Psoas muscle (tissue), 8 donors: ENCODE results near the gene UBE3B. TPM values are rescaled to one million over a fixed set of nuclear protein-coding genes. Genes with fewer than 3 reads are reported as not detected.

Experiments used
- ATAC-seq, 4 donors: fragments of 200-7000 bp; cut with Tn5 transposase; one replicate each; pipeline ENCODE4 v1.9.1; 2020; ENCODE audit warnings: moderate library complexity in 3 of 4, mild to moderate bottlenecking in 2 of 4
- DNase-seq, 2 donors: peaks; one replicate each; pipeline ENCODE4 v3.0.0-alpha.2; 2020
- H3K27ac ChIP-seq: fragments of 200-600 bp; one replicate; pipeline ENCODE4 v1.8.0; 2022
- H3K27me3 ChIP-seq, 3 donors: fragments of 200-600 bp in 1 of 3; one replicate each; pipeline versions ENCODE4 v1.6.1 to v1.8.0; 2013 to 2022; ENCODE audit warnings: low read length in 2 of 3, mild to moderate bottlenecking in 2 of 3, moderate library complexity in 1 of 3; ENCODE audit not compliant: insufficient read depth in 3 of 3
- H3K36me3 ChIP-seq, 2 donors: fragments of 200-600 bp in 1 of 2; one replicate each; pipeline versions ENCODE4 v1.6.1 to v1.8.0; 2013 to 2022; ENCODE audit warnings: low read depth in 1 of 2, mild to moderate bottlenecking in 1 of 2, moderate library complexity in 1 of 2; ENCODE audit not compliant: insufficient read depth in 1 of 2
- H3K4me1 ChIP-seq: fragments of 200-600 bp; one replicate; pipeline ENCODE4 v1.8.0; 2022
- H3K4me3 ChIP-seq: fragments of 200-600 bp; one replicate; pipeline ENCODE4 v1.8.0; 2022; ENCODE audit warnings: mild to moderate bottlenecking
- H3K9me3 ChIP-seq: fragments of 200-600 bp; one replicate; pipeline ENCODE4 v1.8.0; 2022
- CTCF ChIP-seq: fragments of 200-600 bp; IDR thresholded peaks from one replicate; pipeline ENCODE4 v1.8.0; 2022; ENCODE audit warnings: antibody characterized with exemption
- WGBS, 3 donors: extraction: QIAGEN DNeasy Blood & Tissue Kit; methylation state at CpG; one replicate each; pipeline versions ENCODE4 v1.1.6 to v1.1.7; 2013; 5-methylcytosine and 5-hydroxymethylcytosine counted together
- intact Hi-C, 2 donors: fragments of 100-400 bp; cut with DNase I; formaldehyde crosslinking; loops; one replicate each; pipeline versions ENCODE4 v1.11.0 to v1.14.2; 2022
- polyA plus RNA-seq, 3 donors: library from polyadenylated mRNA; stranded (reverse); fragments of 200-250 nt; gene quantifications; one replicate each; pipeline ENCODE4 v1.2.3, GENCODE V29; 2013
- total RNA-seq, 4 donors: library from RNA; stranded (reverse); fragmentation: NEBNext Ultra II Directional in 2 of 4; extraction: Animal tissue kit (Norgen Biotek cat#: 25700) in 2 of 4; gene quantifications; one replicate each; pipeline versions ENCODE4 v1.2.1 to v1.2.4, GENCODE V29; 2021 to 2023
- donor health status: healthy with polysubstance abuse.
- donor health status: DM: no; HTN: no; CAD: no; lungs with moderate emphysema.
- donor health status: Bipolar disorder and iron deficiency.
- donor health status: healthy.
- donor health status: DM: yes; HTN: yes; CAD: no.
- donor health status: DM: no; HTN: no; CAD: no.
- donor health status: DM: no; HTN: no; CAD: no.
- donor health status: DM: yes; HTN: yes; CAD: no.

UBE3B gene
- total and polyA plus RNA-seq, 7 donors: 13.5 to 50.8 (median 42.6) TPM

- intact Hi-C loops: loop anchor here in 1 of 2 donors (10.0 kb wide), 1 partner anchor 262 kb away; no protein-coding TSS in a partner anchor
- no peak for DNase-seq
Observed at GRCh38 chr12:109496306-109496705, 18.9 kb downstream of the UBE3B start.

GRCh38 chr12:109497675-109498074, 20.2 kb downstream of the UBE3B start:
- TF ChIP-seq CTCF: no peak
- intact Hi-C loops: loop anchor here in 1 of 2 donors (10.0 kb wide), 1 partner anchor 263 kb away; no protein-coding TSS in a partner anchor
- no peaks in the 10 kb centered on the region for H3K9me3 ChIP-seq
- no peak overlapping the region for H3K4me3 ChIP-seq
- no peaks in the 10 kb centered on the region for H3K4me1 ChIP-seq
- WGBS, 3 donors: 89 to 94% (median 91%) methylated on average over 7 of the region's 7 CpGs
- H3K27me3 ChIP-seq: no peaks in the 10 kb centered on the region
- peaks cover 9 to 99% of the 10 kb centered on the region in 2 donors for H3K36me3 ChIP-seq
- DNase-seq: no peak
- no peak for ATAC-seq
- no peak overlapping the region for H3K27ac ChIP-seq

More at GRCh38 chr12:109496306-109496705, 18.9 kb downstream of the UBE3B start:
- ATAC-seq: no peak
- TF ChIP-seq CTCF: no peak
- Histone ChIP-seq H3K4me3 (no peak overlapping the region), H3K27ac (no peak overlapping the region), H3K36me3 (peaks cover 6 to 99% of the 10 kb centered on the region in 2 donors), H3K9me3 (no peaks in the 10 kb centered on the region), H3K27me3 (no peaks in the 10 kb centered on the region), H3K4me1 (no peaks in the 10 kb centered on the region)

GRCh38 chr12:109500406-109501185, 23.2 kb downstream of the UBE3B start:
- intact Hi-C loops: no loop called here
- Histone ChIP-seq H3K27me3 (no peaks in the 10 kb centered on the region), H3K27ac (no peak overlapping the region), H3K4me3 (no peak overlapping the region), H3K9me3 (no peaks in the 10 kb centered on the region), H3K4me1 (no peaks in the 10 kb centered on the region), H3K36me3 (peaks cover 8 to 99% of the 10 kb centered on the region in 2 donors)
- TF ChIP-seq CTCF: no peak
- WGBS, 3 donors: 87 to 95% (median 95%) methylated on average over 9 of the region's 9 CpGs
- ATAC-seq (no peak), DNase-seq (no peak)

GRCh38 chr12:109501299-109501698, 23.9 kb downstream of the UBE3B start:
- intact Hi-C loops: no loop called here
- Histone ChIP-seq H3K9me3 (no peaks in the 10 kb centered on the region), H3K27ac (no peak overlapping the region), H3K27me3 (no peaks in the 10 kb centered on the region), H3K4me1 (no peaks in the 10 kb centered on the region), H3K36me3 (peaks cover 8 to 99% of the 10 kb centered on the region in 2 donors), H3K4me3 (no peak overlapping the region)
- 88 to 90% (median 90%) methylated on average over 6 of the region's 6 CpGs for WGBS, 3 donors
- ATAC-seq: no peak
- no peak for TF ChIP-seq CTCF
- DNase-seq: no peak
